Nephron progenitor cell (in vitro differentiated cells): ENCODE measurements around the gene KRT5.

Experiments used
- DNase-seq: peaks from one replicate; pipeline ENCODE4 v3.0.0; 2021
- H3K27ac Mint-ChIP-seq: 2 replicates; pipeline ENCODE4 v1.8.0; 2021; ENCODE audit warnings: mild to moderate bottlenecking, moderate library complexity, mixed read lengths
- H3K27me3 Mint-ChIP-seq: 2 replicates; pipeline ENCODE4 v1.8.0; 2021; ENCODE audit warnings: mild to moderate bottlenecking, low read depth, mixed read lengths; ENCODE audit not compliant: poor library complexity
- H3K36me3 Mint-ChIP-seq: 2 replicates; pipeline ENCODE4 v1.8.0; 2021; ENCODE audit warnings: low read depth, mixed read lengths
- H3K4me1 Mint-ChIP-seq: 2 replicates; pipeline ENCODE4 v1.8.0; 2021; ENCODE audit warnings: mixed read lengths
- H3K4me3 Mint-ChIP-seq: 2 replicates; pipeline ENCODE4 v1.8.0; 2021; ENCODE audit warnings: mild to moderate bottlenecking, moderate library complexity, mixed read lengths
- H3K9me3 Mint-ChIP-seq: 2 replicates; pipeline ENCODE4 v1.8.0; 2021; ENCODE audit warnings: mild to moderate bottlenecking, moderate library complexity, mixed read lengths
- TF ChIP-seq, protein P1 (sequence below): fragments of 200-600 bp; sonication (generic); IDR thresholded peaks from 2 replicates; pipeline ENCODE4 v1.5.0; 2021; ENCODE audit warnings: antibody characterized with exemption

KRT5 gene

DNA sequence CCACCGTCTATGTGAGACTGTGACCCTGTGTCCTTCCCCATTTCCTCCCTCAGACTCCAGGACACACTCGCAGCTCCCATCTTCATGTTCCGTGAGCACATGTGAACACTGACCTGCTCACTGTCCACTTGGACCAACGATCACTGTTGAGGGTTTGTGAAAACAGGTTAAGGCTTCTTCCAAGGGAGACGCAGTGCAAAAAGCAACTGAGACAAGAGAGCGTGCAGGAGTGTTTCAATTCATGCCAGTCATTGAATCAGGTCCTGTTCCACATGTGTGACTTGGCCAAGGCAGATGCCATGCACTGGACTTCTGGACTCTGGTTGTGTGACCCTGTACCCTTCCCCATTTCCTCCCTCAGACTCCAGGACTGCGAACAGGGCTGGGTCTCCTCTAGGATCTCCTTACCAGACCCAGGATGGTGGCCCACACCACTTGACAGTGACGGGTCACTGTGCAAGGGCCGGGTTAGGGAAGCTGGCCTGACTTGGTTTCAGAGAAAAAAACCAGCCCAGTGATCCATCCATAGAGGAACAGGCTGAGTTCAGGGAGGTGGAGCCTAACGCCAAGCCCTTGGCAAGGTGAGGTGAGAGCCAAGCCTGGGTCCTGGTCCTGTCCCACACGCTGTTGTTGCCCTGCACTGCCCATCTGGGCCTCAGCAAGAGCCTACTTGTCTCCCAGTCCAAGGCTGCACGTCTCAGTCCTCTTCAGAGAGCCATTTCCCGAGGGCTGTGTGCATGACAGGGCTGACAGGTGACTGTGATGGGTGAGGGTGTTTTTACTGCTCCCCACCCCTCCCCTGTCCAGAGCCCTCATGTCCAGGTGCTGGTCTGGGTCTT, 5.7 kb upstream of the KRT5 start:
- TF ChIP-seq, protein P1, sequence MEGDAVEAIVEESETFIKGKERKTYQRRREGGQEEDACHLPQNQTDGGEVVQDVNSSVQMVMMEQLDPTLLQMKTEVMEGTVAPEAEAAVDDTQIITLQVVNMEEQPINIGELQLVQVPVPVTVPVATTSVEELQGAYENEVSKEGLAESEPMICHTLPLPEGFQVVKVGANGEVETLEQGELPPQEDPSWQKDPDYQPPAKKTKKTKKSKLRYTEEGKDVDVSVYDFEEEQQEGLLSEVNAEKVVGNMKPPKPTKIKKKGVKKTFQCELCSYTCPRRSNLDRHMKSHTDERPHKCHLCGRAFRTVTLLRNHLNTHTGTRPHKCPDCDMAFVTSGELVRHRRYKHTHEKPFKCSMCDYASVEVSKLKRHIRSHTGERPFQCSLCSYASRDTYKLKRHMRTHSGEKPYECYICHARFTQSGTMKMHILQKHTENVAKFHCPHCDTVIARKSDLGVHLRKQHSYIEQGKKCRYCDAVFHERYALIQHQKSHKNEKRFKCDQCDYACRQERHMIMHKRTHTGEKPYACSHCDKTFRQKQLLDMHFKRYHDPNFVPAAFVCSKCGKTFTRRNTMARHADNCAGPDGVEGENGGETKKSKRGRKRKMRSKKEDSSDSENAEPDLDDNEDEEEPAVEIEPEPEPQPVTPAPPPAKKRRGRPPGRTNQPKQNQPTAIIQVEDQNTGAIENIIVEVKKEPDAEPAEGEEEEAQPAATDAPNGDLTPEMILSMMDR, result no peak
- peaks cover 16% of the 10 kb centered on the region for H3K4me1 Mint-ChIP-seq
- H3K9me3 Mint-ChIP-seq, result no peaks in the 10 kb centered on the region
- H3K36me3 Mint-ChIP-seq, result no peaks in the 10 kb centered on the region
- H3K27me3 Mint-ChIP-seq, result peaks cover 4% of the 10 kb centered on the region
- H3K4me3 Mint-ChIP-seq, result no peak overlapping the region
- peak overlapping the region; percentile 64 for H3K27ac Mint-ChIP-seq
- DNase-seq, result no peak

DNA sequence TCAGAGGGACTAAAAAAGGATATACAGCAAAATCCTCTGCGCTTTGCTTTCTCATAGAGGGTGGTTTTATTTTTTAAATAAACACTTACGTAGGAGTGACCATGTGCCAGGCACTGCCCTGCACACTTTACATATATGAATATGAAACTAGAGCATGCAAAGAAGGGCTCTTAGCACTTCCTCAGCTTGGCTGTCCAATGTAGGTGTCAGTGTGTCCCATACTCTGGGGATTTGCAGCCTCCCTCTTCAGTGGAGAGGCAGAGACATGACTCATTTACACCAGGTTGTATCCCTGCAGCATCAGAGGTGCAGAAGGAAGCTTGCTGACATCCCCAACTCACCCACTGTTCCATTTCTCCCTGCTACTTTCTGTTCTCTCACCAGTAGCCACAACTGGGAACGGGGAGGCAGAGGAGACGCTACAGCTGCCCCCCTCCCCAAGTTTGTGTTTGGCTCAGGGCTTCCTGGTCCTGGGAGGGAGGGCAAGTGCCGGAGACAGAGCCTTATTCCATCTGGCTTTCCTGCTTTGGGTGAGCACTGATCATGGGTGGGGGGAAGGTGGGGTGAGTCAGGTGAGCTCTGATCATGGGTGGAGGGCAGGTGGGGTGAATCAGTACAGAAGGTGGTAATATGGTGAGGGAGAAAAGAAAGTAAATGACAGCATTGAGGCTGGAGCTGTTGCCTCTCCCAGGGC, 4.9 kb upstream of the KRT5 start:
- H3K9me3 Mint-ChIP-seq, result no peaks in the 10 kb centered on the region
- H3K4me3 Mint-ChIP-seq, result no peak overlapping the region
- H3K27me3 Mint-ChIP-seq, result peaks cover 4% of the 10 kb centered on the region
- H3K4me1 Mint-ChIP-seq, result peaks cover 24% of the 10 kb centered on the region
- TF ChIP-seq, protein P1, result no peak
- DNase-seq, result no peak
- no peak overlapping the region for H3K27ac Mint-ChIP-seq
- H3K36me3 Mint-ChIP-seq, result no peaks in the 10 kb centered on the region

DNA sequence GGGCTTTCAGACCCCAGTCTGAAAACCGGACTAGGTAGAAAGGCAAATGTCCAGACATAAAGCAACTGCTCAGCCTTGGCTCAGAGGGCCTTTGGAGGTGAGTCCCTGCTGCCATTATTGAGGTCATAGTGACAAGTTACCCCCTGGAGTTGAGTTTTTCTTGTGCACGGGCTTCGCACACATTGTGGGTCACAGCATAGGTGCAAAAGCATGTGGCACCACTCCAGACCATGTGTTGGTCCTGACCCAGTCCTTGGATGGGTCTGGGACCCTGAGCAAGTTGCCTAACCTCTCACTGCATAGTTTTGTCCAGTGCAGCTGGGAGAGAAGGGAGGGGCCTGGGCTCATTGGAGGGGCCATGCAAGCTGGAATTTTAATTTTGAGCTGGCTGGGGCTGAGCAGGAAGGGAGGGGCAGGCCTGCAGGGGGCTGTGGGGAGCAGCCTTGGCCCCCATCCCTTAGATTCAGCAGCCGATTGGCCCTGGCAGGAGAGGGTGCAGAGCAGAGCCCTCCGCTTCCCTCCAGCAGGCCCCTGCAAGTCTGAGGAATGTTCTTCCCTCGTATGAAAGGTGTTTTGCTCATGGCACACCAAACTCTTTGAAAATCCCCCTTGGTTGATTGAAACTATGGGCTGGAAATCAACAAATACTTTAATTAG, 4.2 kb upstream of the KRT5 start:
- peaks cover 24% of the 10 kb centered on the region for H3K4me1 Mint-ChIP-seq
- H3K27ac Mint-ChIP-seq, result no peak overlapping the region
- H3K9me3 Mint-ChIP-seq, result no peaks in the 10 kb centered on the region
- DNase-seq, result no peak
- H3K27me3 Mint-ChIP-seq, result peaks cover 4% of the 10 kb centered on the region
- TF ChIP-seq, protein P1, result no peak
- no peak overlapping the region for H3K4me3 Mint-ChIP-seq
- H3K36me3 Mint-ChIP-seq, result no peaks in the 10 kb centered on the region

DNA sequence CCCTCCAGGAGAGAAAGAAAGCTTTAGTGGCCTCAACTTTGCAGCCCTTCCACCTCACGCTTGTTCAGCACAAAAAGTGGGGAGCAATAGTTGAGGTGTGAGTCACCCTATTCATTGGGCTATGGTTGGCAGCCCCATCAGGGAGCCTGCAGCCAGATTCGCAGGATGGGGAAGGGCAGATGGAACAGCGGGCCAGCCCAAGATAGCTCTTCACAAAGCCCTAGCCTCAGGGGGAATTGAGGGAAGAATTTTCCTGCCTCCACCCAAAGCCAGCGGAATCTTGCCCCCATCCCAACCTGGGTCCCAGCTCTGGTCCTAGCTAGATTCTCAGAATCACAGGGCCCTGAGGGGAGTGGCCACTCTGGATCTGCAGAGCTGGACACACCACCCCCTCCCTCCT, 3.6 kb upstream of the KRT5 start:
- Mint-ChIP-seq H3K4me3 (no peak overlapping the region), H3K27me3 (peaks cover 4% of the 10 kb centered on the region), H3K4me1 (peaks cover 24% of the 10 kb centered on the region), H3K27ac (no peak overlapping the region), H3K9me3 (no peaks in the 10 kb centered on the region), H3K36me3 (no peaks in the 10 kb centered on the region)
- DNase-seq, result no peak
- TF ChIP-seq, protein P1, result no peak

DNA sequence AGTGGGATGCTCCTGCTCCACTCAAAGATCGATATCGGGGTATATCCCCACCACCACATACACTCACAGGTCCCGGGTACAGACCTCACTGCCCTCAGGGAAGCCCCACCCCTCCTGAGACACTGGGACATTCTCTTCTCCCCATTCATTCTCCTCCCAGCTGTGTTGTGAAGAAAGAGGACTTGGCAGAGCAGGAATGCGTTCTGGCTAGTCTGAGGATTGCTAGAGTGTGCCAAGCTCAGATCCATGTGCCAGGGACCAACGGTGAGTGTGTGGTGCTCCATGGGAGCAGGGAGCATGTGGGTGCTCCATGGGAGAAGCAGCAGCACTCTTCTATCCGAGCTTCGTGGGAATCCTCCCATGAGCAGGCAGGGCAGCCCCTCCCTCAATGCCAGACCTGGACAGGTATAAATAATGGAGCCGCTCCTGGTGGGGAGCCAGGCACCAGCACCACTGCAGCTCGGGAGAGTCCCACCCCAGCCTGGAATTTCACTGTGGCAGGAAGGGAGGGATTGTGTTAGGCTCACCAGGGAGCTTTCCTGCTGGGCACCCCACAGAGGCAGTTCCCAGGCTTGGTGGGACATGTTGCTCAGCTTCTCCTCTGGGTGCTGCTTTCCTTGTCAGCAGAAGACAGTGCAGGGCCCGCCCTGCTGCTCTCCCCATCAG, 2.3 kb upstream of the KRT5 start:
- TF ChIP-seq, protein P1, result no peak
- H3K27ac Mint-ChIP-seq, result no peak overlapping the region
- H3K36me3 Mint-ChIP-seq, result no peaks in the 10 kb centered on the region
- H3K4me3 Mint-ChIP-seq, result no peak overlapping the region
- peaks cover 4% of the 10 kb centered on the region for H3K27me3 Mint-ChIP-seq
- H3K4me1 Mint-ChIP-seq, result peaks cover 24% of the 10 kb centered on the region
- no peaks in the 10 kb centered on the region for H3K9me3 Mint-ChIP-seq
- DNase-seq, result no peak
